ENCODE results near the gene IFI27L1. TPM values are rescaled to one million over a fixed set of nuclear protein-coding genes. Genes with fewer than 3 reads are reported as not detected.

The IFI27L1 gene
- total RNA-seq, 2 experiments from 2014 or later = 42.8 to 55.4 TPM

DNA sequence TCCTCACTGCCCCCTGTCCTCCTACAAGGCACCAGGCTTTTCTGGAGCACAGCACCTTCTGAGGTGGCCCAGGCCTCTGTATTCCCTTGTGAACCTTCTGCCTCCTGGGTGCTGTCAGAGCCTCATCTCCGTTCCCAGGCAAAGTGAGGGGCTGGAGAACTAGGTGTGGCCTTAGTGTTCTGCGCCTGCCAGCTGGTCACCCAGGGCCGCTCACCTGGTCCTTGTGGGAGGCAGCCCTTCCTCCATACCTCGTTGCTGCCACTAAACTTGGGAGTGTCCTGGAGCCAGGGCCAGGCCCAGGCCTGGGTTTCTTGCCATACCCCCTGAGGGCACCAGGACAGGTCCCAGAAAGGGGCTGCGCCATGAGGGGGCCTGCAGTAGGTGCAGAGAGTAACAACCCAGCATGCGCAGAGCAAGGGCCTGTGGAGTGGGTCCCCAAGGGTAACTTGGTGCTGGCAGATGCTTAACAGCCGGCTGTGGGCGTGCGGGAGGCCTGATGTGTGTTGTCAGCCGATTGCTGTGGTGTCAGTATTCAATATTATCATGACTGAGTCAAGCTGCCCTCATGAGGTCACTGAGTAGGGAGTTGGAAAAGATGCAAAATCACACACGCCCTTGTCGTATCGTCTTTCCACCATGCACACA, 37.9 kb upstream of the IFI27L1 start:
- Mint-ChIP-seq H3K9me3 (ENCODE audit: low read depth) (no peaks in the 10 kb centered on the region), H3K27me3 (no peaks in the 10 kb centered on the region), H3K27ac (peak overlapping the region; percentile 41), H3K4me1 (peaks cover 4% of the 10 kb centered on the region), H3K36me3 (peaks cover under 1% of the 10 kb centered on the region), H3K4me3 (no peak overlapping the region)
- CTCF ChIA-PET = interaction anchor here (1.4 to 2.9 kb wide), 2 partner anchors 90 to 104 kb away, joined by 3 to 7 read pairs; no protein-coding TSS in a partner anchor
- ATAC-seq (no peak), DNase-seq (no peak)

DNA sequence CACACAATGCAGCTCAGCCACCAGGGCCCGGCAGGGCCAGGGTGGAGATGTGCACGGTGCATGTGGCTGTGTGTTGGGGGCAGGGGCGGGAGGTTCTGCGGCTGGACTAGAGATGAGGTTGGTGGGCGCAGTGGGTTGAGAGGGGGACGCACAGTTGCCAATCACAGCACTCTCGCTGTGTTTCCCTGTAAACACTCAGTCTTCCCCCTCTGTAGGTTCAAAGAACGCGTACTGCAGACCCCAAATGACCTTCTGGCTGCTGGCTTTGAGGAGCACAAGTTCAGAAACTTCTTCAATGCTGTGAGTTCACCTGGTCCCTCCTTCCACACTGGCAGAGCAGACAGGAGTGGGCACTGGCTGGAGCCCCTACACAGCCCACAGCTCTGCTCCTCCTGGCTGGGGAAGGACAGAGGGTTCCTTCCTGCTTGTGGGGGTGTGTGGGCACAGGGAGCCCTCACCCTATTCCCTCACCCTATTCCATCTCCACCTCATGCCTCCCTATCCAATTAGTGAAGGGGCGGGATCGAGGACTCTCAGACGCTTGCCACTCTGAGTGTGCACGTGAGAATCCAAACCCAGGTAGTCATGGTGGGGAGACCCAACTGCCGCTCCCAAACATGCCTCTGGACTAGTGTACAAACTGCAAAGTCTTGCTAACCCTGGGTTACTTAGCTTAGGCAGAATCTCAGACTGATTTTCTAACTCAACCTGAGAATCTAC, 37.2 kb upstream of the IFI27L1 start:
- Mint-ChIP-seq H3K4me3 (no peak overlapping the region), H3K27ac (no peak overlapping the region), H3K27me3 (no peaks in the 10 kb centered on the region), H3K36me3 (peaks cover 3% of the 10 kb centered on the region), H3K4me1 (peaks cover 4% of the 10 kb centered on the region), H3K9me3 (ENCODE audit: low read depth) (no peaks in the 10 kb centered on the region)
- CTCF ChIA-PET = interaction anchor here (1.0 to 2.9 kb wide), 3 partner anchors 89 to 104 kb away, joined by 3 to 7 read pairs (median 3); no protein-coding TSS in a partner anchor
- DNase-seq (no peak), ATAC-seq (no peak)

DNA sequence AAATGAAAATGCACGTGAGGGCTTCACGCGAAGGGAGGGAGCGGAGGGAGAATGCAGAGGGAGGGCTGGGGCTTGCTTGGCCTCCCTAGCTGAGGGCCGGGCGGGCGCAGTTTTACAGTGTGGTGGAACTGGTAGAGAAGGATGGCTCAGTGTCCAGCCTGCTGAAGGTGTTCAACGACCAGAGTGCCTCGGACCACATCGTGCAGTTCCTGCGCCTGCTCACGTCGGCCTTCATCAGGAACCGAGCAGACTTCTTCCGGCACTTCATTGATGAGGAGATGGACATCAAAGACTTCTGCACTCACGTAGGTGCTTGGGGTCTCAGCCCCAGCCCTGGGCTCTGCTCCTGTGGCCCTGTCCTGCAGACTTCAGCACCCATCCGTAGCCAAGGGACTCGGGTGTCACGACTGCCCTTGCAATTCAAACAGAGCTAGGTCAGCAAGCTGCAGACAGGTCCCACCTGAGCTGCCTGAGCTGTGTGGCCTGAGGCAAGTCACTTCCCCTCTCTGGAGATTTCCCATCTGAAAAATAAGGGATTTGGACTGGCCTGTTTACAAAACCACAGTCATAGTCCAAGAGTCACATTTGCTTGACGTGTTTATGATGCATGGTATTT, 36.5 kb upstream of the IFI27L1 start:
- peaks cover 4% of the 10 kb centered on the region for H3K4me1 Mint-ChIP-seq
- CTCF ChIA-PET = interaction anchor here (0.9 to 2.9 kb wide), 3 partner anchors 37 to 105 kb away, joined by 3 to 7 read pairs (median 4); partner anchors contain the start of genes DDX24 and IFI27L1
- ATAC-seq (no peak), DNase-seq (no peak)
- H3K27me3 Mint-ChIP-seq = no peaks in the 10 kb centered on the region
- H3K27ac Mint-ChIP-seq = no peak overlapping the region
- peaks cover 3% of the 10 kb centered on the region for H3K36me3 Mint-ChIP-seq
- H3K4me3 Mint-ChIP-seq = no peak overlapping the region
- no peaks in the 10 kb centered on the region for H3K9me3 Mint-ChIP-seq (ENCODE audit: low read depth)

DNA sequence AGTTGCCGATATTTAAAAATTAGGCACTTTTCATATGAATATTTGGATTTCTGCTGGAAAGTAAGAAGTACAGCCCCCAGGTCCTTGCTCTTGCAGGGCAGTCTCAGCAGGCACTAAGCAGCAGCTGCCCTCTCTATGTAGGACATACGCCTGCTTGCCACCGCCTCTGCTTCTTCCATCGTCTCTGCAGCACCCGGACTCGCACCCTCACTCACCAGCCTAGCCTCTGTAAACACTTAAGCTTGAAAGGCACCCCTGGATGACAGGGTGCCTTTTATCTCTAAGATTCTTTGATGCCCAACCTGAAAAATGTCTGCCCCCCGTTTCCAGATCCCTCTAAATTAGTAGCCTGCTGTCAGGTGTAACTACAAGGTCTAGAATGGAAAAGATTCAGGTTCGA, 36.0 kb upstream of the IFI27L1 start:
- H3K9me3 Mint-ChIP-seq (ENCODE audit: low read depth) = no peaks in the 10 kb centered on the region
- H3K4me1 Mint-ChIP-seq = peaks cover 4% of the 10 kb centered on the region
- ATAC-seq (no peak), DNase-seq (no peak)
- CTCF ChIA-PET = interaction anchor here (0.9 to 2.9 kb wide), 3 partner anchors 9 to 106 kb away, joined by 4 to 10 read pairs (median 7); partner anchors contain the start of genes DDX24 and IFI27L1
- peak overlapping the region; percentile 20 for H3K27ac Mint-ChIP-seq
- H3K36me3 Mint-ChIP-seq = peaks cover 8% of the 10 kb centered on the region
- no peaks in the 10 kb centered on the region for H3K27me3 Mint-ChIP-seq
- no peak overlapping the region for H3K4me3 Mint-ChIP-seq

DNA sequence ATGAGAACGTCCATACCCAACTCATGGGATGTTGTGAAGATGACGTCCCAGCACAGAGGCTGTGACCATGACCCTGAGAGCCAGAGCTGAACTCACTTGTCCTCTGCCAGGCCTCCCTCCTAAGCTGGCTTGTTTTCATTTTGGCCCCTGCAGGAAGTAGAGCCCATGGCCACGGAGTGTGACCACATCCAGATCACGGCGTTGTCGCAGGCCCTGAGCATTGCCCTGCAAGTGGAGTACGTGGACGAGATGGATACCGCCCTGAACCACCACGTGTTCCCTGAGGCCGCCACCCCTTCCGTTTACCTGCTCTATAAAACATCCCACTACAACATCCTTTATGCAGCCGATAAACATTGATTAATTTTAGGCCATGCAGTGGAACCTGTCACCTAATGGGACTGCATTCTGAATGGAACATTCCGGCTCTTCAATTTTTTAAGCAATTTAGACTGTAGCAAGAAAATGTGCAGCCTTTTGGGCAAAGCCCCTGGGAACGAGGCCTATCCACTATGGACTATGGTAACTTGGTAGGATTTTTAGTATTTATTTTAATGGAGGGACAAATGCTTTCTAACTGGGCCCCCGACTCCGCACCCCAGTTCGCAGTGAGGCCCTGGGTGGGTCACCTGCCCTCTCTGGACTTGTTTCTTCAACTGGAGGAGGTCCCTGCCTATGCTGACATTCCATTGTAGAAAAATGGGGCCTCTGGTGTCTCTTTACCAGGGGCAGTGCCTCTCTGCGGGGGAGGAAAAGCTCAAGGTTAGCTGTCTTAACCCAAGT, 35.4 kb upstream of the IFI27L1 start:
- H3K4me1 Mint-ChIP-seq = peaks cover 4% of the 10 kb centered on the region
- no peaks in the 10 kb centered on the region for H3K9me3 Mint-ChIP-seq (ENCODE audit: low read depth)
- no peak for ATAC-seq
- no peak overlapping the region for H3K27ac Mint-ChIP-seq
- H3K27me3 Mint-ChIP-seq = no peaks in the 10 kb centered on the region
- no peak overlapping the region for H3K4me3 Mint-ChIP-seq
- H3K36me3 Mint-ChIP-seq = peaks cover 13% of the 10 kb centered on the region
- no peak for DNase-seq
- CTCF ChIA-PET = interaction anchor here (0.9 to 2.9 kb wide), 4 partner anchors 9 to 106 kb away, joined by 4 to 10 read pairs (median 6); partner anchors contain the start of genes DDX24 and IFI27L1

DNA sequence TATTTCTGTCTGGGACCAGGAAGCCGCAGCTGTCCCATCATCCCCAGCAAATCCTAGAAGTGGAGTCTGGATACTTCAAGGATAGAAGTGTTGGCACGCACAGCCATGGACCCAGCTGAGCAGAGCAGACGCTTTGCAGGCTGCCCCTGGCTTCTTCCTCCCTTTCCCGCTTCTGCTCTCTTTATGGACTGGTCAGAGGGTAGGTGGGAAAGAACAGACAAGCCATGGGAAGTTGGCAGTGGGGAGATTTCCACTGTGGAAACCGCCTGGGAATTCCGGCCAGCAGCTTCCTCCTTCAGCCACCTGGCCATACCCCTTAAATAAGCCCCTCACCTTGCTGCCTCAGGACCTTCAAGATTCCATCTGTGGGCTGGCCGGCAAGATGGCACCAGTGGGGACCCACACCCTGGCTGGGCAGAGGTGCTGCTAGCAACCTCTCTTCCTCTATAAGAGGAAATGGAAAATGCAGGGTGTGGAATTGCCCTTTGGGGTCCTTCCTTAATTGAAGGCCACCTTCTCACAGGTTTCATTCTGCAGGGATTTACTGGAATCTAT, 34.3 kb upstream of the IFI27L1 start:
- Mint-ChIP-seq H3K9me3 (ENCODE audit: low read depth) (no peaks in the 10 kb centered on the region), H3K4me3 (no peak overlapping the region), H3K27me3 (no peaks in the 10 kb centered on the region), H3K4me1 (peaks cover 4% of the 10 kb centered on the region), H3K36me3 (peaks cover 19% of the 10 kb centered on the region), H3K27ac (no peak overlapping the region)
- no peak for DNase-seq
- no peak for ATAC-seq
- CTCF ChIA-PET = interaction anchor here (1.3 to 2.0 kb wide), 2 partner anchors 10 to 90 kb away, joined by 4 to 10 read pairs; no protein-coding TSS in a partner anchor

DNA sequence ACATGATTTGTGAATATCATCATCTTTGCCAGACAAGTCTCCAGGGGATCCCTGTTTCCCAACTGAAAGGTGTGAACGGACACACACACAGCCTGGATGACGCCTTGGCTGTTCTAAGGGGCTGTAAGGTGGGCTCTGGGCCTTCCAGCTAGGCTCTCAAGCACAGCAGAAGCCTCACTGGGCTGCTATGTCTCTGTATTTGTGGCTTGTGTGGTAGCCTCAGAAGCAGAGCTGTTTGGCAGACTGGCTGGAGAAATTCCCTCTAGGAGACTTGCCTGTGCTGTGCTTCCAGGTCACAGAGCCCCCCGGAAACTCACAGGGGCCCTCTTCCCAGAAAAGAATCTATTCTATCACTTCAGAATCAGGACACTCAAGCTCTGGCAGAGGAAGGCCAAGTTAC, 33.5 kb upstream of the IFI27L1 start:
- no peak for ATAC-seq
- CTCF ChIA-PET = interaction anchor here (1.1 to 3.5 kb wide), 4 partner anchors 11 to 89 kb away, joined by 4 to 14 read pairs (median 8); no protein-coding TSS in a partner anchor
- Mint-ChIP-seq H3K4me1 (peaks cover 9% of the 10 kb centered on the region), H3K27ac (no peak overlapping the region), H3K27me3 (no peaks in the 10 kb centered on the region), H3K36me3 (peaks cover 22% of the 10 kb centered on the region), H3K4me3 (no peak overlapping the region), H3K9me3 (ENCODE audit: low read depth) (no peaks in the 10 kb centered on the region)
- no peak for DNase-seq

DNA sequence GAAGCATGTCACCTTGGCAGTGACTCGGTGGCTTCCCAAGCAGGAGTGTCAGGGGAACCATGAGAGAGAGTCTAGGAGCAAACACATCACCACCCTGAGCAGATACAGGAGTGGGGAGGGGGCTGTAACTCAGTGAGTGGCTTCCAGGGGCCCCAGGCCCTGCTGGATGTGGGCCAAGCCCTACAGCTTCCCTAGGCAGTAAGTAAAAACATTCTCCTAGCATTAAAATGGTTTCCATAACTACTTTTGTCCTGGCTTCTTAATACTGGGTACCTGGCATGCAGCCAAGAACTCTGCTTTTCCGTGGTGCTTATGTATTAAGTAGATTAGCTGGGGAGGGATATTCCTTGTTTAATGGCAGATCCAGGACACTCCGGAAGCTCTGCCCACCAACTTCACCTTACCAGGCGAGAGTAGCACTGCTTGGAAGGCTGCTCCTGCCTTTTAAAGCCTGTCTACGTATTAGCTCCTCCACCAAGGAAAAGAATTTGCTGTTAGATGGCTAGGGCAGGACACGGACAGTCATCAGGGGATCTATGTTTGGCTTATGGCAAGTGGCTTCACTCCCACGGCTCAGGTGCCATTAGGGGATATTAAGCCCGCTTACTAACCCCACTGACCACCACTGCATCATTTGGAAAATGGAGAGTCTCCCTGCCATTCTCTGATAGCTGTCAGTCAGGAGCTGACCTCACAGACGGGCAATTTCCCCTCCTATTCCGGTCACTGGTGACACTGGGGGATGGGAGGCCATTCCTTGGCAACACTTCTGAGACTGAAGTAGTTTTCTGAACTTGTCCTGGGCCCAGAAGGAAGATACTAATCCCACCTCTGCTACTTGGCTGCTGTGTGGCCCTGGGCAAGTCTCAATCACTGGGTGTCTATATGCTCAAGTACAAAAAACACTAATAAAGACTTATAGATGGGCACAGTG, 32.2 kb upstream of the IFI27L1 start:
- H3K9me3 Mint-ChIP-seq (ENCODE audit: low read depth) = no peaks in the 10 kb centered on the region
- DNase-seq = peak; percentile 15
- CTCF ChIA-PET = interaction anchor here (1.1 to 3.5 kb wide), 9 partner anchors 8 to 88 kb away, joined by 3 to 14 read pairs (median 6); partner anchors contain the start of genes DDX24 and IFI27L1

DNA sequence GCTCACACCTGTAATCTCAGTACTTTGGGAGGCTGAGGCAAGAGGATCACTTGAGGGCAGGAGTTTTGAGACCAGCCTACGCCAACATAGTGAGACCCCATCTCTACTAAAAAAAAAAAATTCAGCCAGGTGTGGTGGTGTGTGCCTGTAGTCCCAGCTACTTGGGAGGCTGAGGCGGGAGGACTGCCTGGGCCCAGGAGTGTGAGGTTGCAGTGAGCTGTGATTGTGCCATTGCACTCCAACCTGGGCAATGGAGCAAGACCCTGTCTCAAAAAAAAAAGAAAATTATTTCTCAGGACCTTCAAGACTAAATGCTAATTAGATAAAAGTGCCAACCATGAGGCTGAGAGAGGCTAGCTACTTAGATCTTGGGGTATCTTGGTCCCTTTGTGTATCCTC, 31.5 kb upstream of the IFI27L1 start:
- Mint-ChIP-seq H3K36me3 (peaks cover 37% of the 10 kb centered on the region), H3K9me3 (ENCODE audit: low read depth) (no peaks in the 10 kb centered on the region), H3K4me1 (peaks cover 24% of the 10 kb centered on the region), H3K27ac (no peak overlapping the region), H3K4me3 (no peak overlapping the region), H3K27me3 (no peaks in the 10 kb centered on the region)
- DNase-seq (no peak), ATAC-seq (no peak)
- CTCF ChIA-PET = interaction anchor here (1.0 to 3.5 kb wide), 5 partner anchors 12 to 83 kb away, joined by 3 to 14 read pairs (median 3); partner anchors contain the start of genes DDX24 and IFI27L1

More for the DNA sequence above, 32.2 kb upstream of the IFI27L1 start:
- peaks cover 17% of the 10 kb centered on the region for H3K4me1 Mint-ChIP-seq
- H3K27me3 Mint-ChIP-seq = no peaks in the 10 kb centered on the region
- no peak overlapping the region for H3K4me3 Mint-ChIP-seq
- H3K36me3 Mint-ChIP-seq = peaks cover 30% of the 10 kb centered on the region
- no peak overlapping the region for H3K27ac Mint-ChIP-seq
- ATAC-seq = no peak

DNA sequence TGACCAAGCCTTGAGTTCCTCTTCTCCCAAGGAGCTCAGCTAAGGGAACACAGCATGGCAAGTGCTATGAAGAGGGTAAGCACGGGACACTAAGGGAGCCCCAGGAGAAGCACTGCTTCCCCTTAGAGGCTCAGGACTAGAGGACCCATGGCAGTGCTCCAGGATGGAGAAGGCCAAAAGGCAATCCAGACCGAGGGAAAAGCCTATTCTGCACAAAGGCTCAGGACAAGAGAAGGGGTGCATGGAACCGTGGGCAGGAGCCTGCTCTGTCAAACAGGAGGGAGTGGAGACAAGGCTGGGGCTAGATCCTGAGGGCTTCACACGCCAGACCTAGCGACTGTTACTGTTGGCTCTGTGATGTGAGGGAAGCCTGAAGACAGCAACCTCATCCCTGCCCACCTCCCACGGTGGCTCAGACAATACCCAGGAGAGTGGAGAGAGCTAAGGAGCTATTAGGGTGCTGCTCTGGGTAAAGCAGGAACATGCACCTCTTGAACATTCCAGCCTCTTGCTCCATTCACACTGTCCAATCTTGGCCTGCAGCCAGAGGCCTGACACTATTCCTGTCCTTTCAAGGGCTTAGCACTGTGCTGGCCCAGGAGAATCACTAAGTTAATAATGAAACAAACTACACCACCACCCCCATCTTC, 30.8 kb upstream of the IFI27L1 start:
- Mint-ChIP-seq H3K27ac (no peak overlapping the region), H3K27me3 (no peaks in the 10 kb centered on the region), H3K36me3 (peaks cover 44% of the 10 kb centered on the region), H3K9me3 (ENCODE audit: low read depth) (no peaks in the 10 kb centered on the region), H3K4me3 (no peak overlapping the region), H3K4me1 (peaks cover 31% of the 10 kb centered on the region)
- ATAC-seq (no peak), DNase-seq (peak; percentile 26)
- CTCF ChIA-PET = interaction anchor here (0.9 to 4.9 kb wide), 7 partner anchors 13 to 87 kb away, joined by 3 to 41 read pairs (median 3); partner anchors contain the start of genes DDX24, IFI27L1 and IFI27L2

DNA sequence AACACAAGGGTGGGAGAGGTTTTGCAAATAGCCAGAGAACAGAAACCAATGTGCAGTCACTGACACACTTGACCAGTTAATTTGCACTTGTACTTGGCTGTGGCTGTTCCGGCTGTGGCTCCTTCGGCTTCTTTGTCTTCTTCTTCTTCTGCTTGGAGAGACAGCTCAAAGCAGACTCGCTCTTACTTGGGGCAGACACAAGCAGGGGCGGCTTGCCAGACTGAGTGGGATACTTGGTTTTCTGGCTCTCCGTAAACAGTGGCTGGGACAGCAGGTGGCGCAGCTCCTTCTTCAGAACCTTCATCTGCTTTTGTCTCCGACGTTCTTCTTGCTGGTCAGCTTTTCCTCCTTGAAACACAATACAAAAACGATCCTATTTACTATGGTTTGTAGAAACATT, 30.0 kb upstream of the IFI27L1 start:
- no peaks in the 10 kb centered on the region for H3K9me3 Mint-ChIP-seq (ENCODE audit: low read depth)
- no peaks in the 10 kb centered on the region for H3K27me3 Mint-ChIP-seq
- ATAC-seq (no peak), DNase-seq (peak; percentile 40)
- H3K36me3 Mint-ChIP-seq = peaks cover 50% of the 10 kb centered on the region
- H3K27ac Mint-ChIP-seq = no peak overlapping the region
- CTCF ChIA-PET = interaction anchor here (0.7 to 4.9 kb wide), 9 partner anchors 15 to 111 kb away, joined by 3 to 41 read pairs (median 4); partner anchors contain the start of genes DDX24, IFI27L1 and IFI27L2
- peaks cover 35% of the 10 kb centered on the region for H3K4me1 Mint-ChIP-seq
- H3K4me3 Mint-ChIP-seq = no peak overlapping the region
